Measurements from ENCODE around the gene CASS4.

- TF ChIP-seq CTCF (IDR thresholded peaks at IDR 0.05; ENCODE audit: low read depth, low read length) (no peak), MYC (IDR thresholded peaks at IDR 0.05; ENCODE audit: low read depth, low read length) (no peak), POLR2A (IDR thresholded peaks at IDR 0.05; ENCODE audit: extremely low read depth, insufficient read length) (no peak)
Observed at GRCh38 chr20:56461576-56461975, 49.5 kb downstream of the CASS4 start.

Data from NB4 (cell line).